Parathyroid adenoma (tissue), 2 donors: ENCODE results near the gene KLHL30.

Source experiments
- H2AFZ ChIP-seq: fragments of 300-600 bp; sonication (generic); one replicate; pipeline ENCODE4 v1.7.0; 2017; ENCODE audit warnings: antibody characterized with exemption, mild to moderate bottlenecking
- H3K27ac ChIP-seq: fragments of 300-600 bp; sonication (generic); one replicate; pipeline ENCODE4 v1.7.0; 2017
- H3K27me3 ChIP-seq: fragments of 300-600 bp; sonication (generic); one replicate; pipeline ENCODE4 v1.7.0; 2017; ENCODE audit warnings: low read length; ENCODE audit not compliant: control insufficient read depth, insufficient read depth
- H3K36me3 ChIP-seq: fragments of 300-600 bp; sonication (generic); one replicate; pipeline ENCODE4 v1.7.0; 2017; ENCODE audit warnings: low read length; ENCODE audit not compliant: control insufficient read depth, insufficient read depth
- H3K4me1 ChIP-seq: fragments of 300-600 bp; sonication (generic); one replicate; pipeline ENCODE4 v1.7.0; 2017; ENCODE audit warnings: control low read depth
- H3K4me2 ChIP-seq: fragments of 300-600 bp; sonication (generic); one replicate; pipeline ENCODE4 v1.7.0; 2017; ENCODE audit warnings: low read length
- H3K4me3 ChIP-seq: fragments of 300-600 bp; sonication (generic); one replicate; pipeline ENCODE4 v1.7.0; 2017; ENCODE audit warnings: low read depth, low read length
- H3K79me2 ChIP-seq: fragments of 300-600 bp; sonication (generic); one replicate; pipeline ENCODE4 v1.7.0; 2017; ENCODE audit warnings: control low read depth
- H3K9ac ChIP-seq: fragments of 300-600 bp; sonication (generic); one replicate; pipeline ENCODE4 v1.7.0; 2017; ENCODE audit warnings: mild to moderate bottlenecking
- H3K9me3 ChIP-seq: fragments of 300-600 bp; sonication (generic); one replicate; pipeline ENCODE4 v1.7.0; 2017; ENCODE audit warnings: low read length; ENCODE audit not compliant: control insufficient read depth
- CTCF ChIP-seq: fragments of 300-600 bp; sonication (generic); IDR thresholded peaks from one replicate; pipeline ENCODE4 v1.7.0; 2017; ENCODE audit warnings: antibody characterized with exemption, mild to moderate bottlenecking
- donor health status: primary hyperparathyroidism.

KLHL30 gene

GRCh38 chr2:238134393-238134785, 4.1 kb upstream of the KLHL30 start:
- Histone ChIP-seq H3K4me2 (no peak overlapping the region), H3K36me3 (no peaks in the 10 kb centered on the region), H3K79me2 (no peaks in the 10 kb centered on the region), H3K4me1 (no peaks in the 10 kb centered on the region), H3K27ac (no peak overlapping the region), H3K4me3 (no peak overlapping the region), H3K27me3 (no peaks in the 10 kb centered on the region), H3K9me3 (no peaks in the 10 kb centered on the region), H3K9ac (no peak overlapping the region), H2AFZ (no peak overlapping the region)
- TF ChIP-seq CTCF, result no peak

- no peaks in the 10 kb centered on the region for H3K79me2 ChIP-seq
- no peak overlapping the region for H2AFZ ChIP-seq
- no peaks in the 10 kb centered on the region for H3K36me3 ChIP-seq
- no peak overlapping the region for H3K27ac ChIP-seq
- H3K4me2 ChIP-seq, result no peak overlapping the region
- H3K9ac ChIP-seq, result no peak overlapping the region
- no peaks in the 10 kb centered on the region for H3K27me3 ChIP-seq
- no peaks in the 10 kb centered on the region for H3K4me1 ChIP-seq
- no peak for TF ChIP-seq CTCF
- H3K9me3 ChIP-seq, result no peaks in the 10 kb centered on the region
- H3K4me3 ChIP-seq, result no peak overlapping the region
Measured at GRCh38 chr2:238135601-238136150, 2.8 kb upstream of the KLHL30 start.

- Histone ChIP-seq H3K4me3 (no peak overlapping the region), H3K27ac (no peak overlapping the region)
Measured at GRCh38 chr2:238136820-238137537, 1.5 kb upstream of the KLHL30 start.

GRCh38 chr2:238137885-238138284, 583 bp upstream of the KLHL30 start:
- Histone ChIP-seq H3K79me2 (no peaks in the 10 kb centered on the region), H3K27ac (no peak overlapping the region), H3K4me3 (no peak overlapping the region), H3K9me3 (no peaks in the 10 kb centered on the region), H3K4me1 (no peaks in the 10 kb centered on the region), H3K27me3 (no peaks in the 10 kb centered on the region), H3K36me3 (no peaks in the 10 kb centered on the region), H3K9ac (no peak overlapping the region), H3K4me2 (no peak overlapping the region), H2AFZ (no peak overlapping the region)
- no peak for TF ChIP-seq CTCF

More at GRCh38 chr2:238136820-238137537, 1.5 kb upstream of the KLHL30 start:
- Histone ChIP-seq H3K9me3 (no peaks in the 10 kb centered on the region), H3K79me2 (no peaks in the 10 kb centered on the region), H3K36me3 (no peaks in the 10 kb centered on the region), H3K4me1 (no peaks in the 10 kb centered on the region), H3K4me2 (no peak overlapping the region), H2AFZ (no peak overlapping the region), H3K27me3 (no peaks in the 10 kb centered on the region), H3K9ac (no peak overlapping the region)
- TF ChIP-seq CTCF, result no peak
